Ishikawa (cell line): ENCODE measurements around the gene SLC27A4.

ENCODE experiments used
- CEBPB ChIP-seq: IDR thresholded peaks from 2 replicates; pipeline ENCODE4 v1.6.1; 2012
- EGR1 ChIP-seq: IDR thresholded peaks from 2 replicates; pipeline ENCODE4 v1.6.1; 2012
- EP300 ChIP-seq: IDR thresholded peaks from 2 replicates; pipeline ENCODE4 v1.6.1; 2012; ENCODE audit warnings: borderline replicate concordance
- FOXM1 ChIP-seq: IDR thresholded peaks from 2 replicates; pipeline ENCODE4 v1.6.1; 2012; ENCODE audit warnings: low read depth, borderline replicate concordance
- NFIC ChIP-seq: IDR thresholded peaks from 2 replicates; pipeline ENCODE4 v1.6.1; 2012
- RAD21 ChIP-seq: IDR thresholded peaks from 2 replicates; pipeline ENCODE4 v1.6.1; 2012; ENCODE audit warnings: low read depth
- TAF1 ChIP-seq: IDR thresholded peaks from 2 replicates; pipeline ENCODE4 v1.6.1; 2012; ENCODE audit warnings: low read depth, mild to moderate bottlenecking
- TF ChIP-seq, protein P1 (sequence below): IDR thresholded peaks from 2 replicates; pipeline ENCODE4 v1.6.1; 2012; ENCODE audit warnings: low read depth, mild to moderate bottlenecking
- TF ChIP-seq, protein P2 (sequence below): IDR thresholded peaks from 2 replicates; pipeline ENCODE4 v1.6.1; 2012
- TF ChIP-seq, protein P3 (sequence below): IDR thresholded peaks from 2 replicates; pipeline ENCODE4 v1.6.1; 2012

DNA sequence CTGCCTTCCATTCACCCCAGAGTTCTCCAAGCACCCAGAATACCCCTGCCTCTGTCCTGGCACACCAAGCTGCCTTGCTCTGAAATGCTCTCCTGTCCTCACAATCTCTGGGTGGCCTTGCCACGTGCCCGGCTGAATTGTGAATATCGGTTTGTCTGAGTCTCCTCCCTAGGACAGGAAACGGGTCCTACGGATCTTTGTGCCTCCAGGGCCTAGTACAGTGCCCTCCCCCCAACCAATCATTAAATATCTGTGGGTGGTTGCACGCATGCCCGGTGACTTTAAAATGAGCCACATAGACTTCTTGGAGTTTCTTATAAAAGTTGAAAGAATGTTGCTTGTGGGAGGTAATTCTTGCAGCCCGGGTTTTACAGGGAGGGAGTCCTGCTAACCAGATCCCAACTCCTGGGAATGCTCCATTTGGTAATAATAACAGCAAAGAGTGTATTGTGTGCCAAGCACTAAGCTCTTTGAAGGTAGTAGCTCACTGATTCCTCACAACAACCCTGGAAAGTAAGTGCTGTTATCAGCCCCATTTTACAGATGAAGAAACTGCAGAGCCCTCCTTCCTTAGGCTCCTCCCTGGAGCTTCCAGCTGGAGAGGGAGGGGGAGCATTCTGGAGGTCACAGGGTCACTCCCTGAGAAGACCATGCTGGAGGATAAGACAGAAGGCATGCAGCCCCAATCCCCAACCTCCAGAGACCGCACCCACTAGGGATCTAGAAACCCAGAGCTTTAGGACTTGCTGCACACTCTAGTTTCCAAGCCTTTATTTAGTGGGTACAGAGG lies 54.2 kb downstream of the SLC27A4 start:
- TF ChIP-seq EGR1 (no peak), TAF1 (no peak), CEBPB (no peak), EP300 (no peak), RAD21 (no peak), FOXM1 (no peak), NFIC (no peak)
- TF ChIP-seq, protein P1, sequence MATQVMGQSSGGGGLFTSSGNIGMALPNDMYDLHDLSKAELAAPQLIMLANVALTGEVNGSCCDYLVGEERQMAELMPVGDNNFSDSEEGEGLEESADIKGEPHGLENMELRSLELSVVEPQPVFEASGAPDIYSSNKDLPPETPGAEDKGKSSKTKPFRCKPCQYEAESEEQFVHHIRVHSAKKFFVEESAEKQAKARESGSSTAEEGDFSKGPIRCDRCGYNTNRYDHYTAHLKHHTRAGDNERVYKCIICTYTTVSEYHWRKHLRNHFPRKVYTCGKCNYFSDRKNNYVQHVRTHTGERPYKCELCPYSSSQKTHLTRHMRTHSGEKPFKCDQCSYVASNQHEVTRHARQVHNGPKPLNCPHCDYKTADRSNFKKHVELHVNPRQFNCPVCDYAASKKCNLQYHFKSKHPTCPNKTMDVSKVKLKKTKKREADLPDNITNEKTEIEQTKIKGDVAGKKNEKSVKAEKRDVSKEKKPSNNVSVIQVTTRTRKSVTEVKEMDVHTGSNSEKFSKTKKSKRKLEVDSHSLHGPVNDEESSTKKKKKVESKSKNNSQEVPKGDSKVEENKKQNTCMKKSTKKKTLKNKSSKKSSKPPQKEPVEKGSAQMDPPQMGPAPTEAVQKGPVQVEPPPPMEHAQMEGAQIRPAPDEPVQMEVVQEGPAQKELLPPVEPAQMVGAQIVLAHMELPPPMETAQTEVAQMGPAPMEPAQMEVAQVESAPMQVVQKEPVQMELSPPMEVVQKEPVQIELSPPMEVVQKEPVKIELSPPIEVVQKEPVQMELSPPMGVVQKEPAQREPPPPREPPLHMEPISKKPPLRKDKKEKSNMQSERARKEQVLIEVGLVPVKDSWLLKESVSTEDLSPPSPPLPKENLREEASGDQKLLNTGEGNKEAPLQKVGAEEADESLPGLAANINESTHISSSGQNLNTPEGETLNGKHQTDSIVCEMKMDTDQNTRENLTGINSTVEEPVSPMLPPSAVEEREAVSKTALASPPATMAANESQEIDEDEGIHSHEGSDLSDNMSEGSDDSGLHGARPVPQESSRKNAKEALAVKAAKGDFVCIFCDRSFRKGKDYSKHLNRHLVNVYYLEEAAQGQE = no peak
- TF ChIP-seq, protein P2, sequence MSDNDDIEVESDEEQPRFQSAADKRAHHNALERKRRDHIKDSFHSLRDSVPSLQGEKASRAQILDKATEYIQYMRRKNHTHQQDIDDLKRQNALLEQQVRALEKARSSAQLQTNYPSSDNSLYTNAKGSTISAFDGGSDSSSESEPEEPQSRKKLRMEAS = no peak
- TF ChIP-seq, protein P3, sequence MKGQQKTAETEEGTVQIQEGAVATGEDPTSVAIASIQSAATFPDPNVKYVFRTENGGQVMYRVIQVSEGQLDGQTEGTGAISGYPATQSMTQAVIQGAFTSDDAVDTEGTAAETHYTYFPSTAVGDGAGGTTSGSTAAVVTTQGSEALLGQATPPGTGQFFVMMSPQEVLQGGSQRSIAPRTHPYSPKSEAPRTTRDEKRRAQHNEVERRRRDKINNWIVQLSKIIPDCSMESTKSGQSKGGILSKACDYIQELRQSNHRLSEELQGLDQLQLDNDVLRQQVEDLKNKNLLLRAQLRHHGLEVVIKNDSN = no peak
